AG08396 (cell line): ENCODE data around the gene FSD1L.
"Not testable (repeated sequence)": the region's sequence is repeated elsewhere in the genome, so short reads cannot be mapped to it uniquely, and the experiment has no call there.

ENCODE experiments used
- DNase-seq: peaks from one replicate; pipeline ENCODE4 v3.0.0; 2012; ENCODE audit warnings: low spot score, mixed read lengths

FSD1L gene

DNA sequence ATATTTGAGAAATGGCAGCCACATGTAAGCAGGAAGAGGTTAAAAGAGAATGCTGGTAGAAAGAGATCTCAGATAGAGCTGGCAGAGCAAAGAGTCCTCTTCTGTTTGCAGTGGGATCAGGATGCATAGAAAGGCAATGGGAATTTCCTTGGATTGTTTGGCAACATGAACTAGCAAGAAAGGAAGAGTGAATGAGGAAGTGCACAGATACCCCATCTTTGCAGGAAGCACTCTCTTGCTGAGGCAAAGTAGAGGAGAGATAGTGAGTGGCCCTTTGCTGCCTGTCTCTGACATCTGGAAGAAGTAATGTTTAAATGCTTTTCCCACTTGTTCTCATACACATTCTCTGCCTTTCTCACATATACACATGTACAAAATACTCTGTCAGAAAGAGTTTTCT is 124.6 kb downstream of the FSD1L start:
- DNase-seq, result no peak

DNA sequence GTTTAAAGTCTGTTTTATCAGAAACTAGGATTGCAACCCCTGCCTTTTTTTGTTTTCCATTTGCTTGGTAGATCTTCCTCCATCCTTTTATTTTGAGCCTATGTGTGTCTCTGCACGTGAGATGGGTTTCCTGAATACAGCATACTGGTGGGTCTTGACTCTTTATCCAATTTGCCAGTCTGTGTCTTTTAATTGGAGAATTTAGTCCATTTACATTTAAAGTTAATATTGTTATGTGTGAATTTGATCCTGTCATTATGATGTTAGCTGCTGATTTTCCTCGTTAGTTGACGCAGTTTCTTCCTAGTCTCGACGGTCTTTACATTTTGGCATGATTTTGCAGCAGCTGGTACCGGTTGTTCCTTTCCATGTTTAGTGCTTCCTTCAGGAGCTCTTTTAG is 132.1 kb downstream of the FSD1L start:
- DNase-seq, result not testable (repeated sequence)

DNA sequence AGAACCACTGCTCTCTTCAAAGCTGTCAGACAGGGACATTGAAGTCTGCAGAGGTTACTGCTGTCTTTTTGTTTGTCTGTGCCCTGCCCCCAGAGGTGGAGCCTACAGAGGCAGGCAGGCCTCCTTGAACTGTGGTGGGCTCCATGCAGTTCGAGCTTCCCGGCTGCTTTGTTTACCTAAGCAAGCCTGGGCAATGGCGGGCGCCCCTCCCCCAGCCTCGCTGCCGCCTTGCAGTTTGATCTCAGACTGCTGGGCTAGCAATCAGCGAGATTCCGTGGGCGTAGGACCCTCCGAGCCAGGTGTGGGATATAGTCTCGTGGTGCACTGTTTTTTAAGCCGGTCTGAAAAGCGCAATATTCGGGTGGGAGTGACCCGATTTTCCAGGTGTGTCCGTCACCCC is 133.7 kb downstream of the FSD1L start:
- DNase-seq, result not testable (repeated sequence)

DNA sequence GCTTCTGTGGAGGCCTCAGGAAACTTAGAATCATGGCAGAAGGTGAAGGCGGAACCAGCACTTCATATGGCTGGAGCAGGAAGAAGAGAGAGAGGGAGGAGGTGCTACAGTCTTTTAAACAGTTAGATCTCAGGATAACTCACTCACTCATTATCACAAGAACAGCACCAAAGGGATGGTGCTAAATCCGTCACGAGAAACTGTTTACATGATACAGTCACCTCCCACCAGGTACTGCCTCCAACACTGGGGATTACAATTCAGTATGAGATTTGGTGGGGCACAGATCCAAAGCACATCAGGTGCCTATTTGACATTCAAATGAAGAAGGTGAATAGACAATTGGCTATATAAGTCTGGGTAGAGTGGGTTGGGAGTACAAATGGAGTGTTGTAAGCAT is 145.3 kb downstream of the FSD1L start:
- no peak for DNase-seq
